Measurements from ENCODE around the gene MED14. TPM values are rescaled to one million over a fixed set of nuclear protein-coding genes. Genes with fewer than 3 reads are reported as not detected.

MED14 gene
- total RNA-seq, 1 experiment from 2014 or later = 39.9 TPM

DNA sequence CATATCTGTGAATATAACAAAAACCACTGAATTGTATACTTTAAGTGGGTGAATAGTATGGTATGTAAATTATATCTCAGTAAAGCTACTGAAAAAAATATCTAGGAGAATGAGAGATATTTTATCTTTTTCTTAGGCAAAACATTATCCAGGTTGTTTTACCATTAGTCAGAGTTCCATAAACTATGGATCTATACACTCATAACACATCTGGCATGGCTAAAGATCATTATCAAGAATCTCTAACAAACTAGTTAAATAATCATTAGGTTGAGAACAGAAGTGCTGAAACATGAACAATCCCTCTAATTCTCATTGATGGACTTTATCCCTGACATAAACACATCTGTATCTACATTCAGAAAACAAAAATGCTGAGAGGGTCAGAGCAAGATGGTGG, 15.6 kb downstream of the MED14 start:
- Histone ChIP-seq H3F3A (ENCODE audit: insufficient read depth, low read depth) (no peaks in the 10 kb centered on the region), H3K27ac (no peak overlapping the region), H3K4me2 (no peak overlapping the region), H3K4me3 (no peak overlapping the region), H3K36me3 (ENCODE audit: low read depth) (no peaks in the 10 kb centered on the region), H3K27me3 (ENCODE audit: insufficient read depth, low read depth) (no peaks in the 10 kb centered on the region), H2AFZ (no peak overlapping the region), H3K79me2 (ENCODE audit: low read depth) (no peaks in the 10 kb centered on the region), H3K9me2 (ENCODE audit: insufficient read depth) (no peaks in the 10 kb centered on the region), H3K9me3 (ENCODE audit: insufficient read depth, low read depth) (no peaks in the 10 kb centered on the region), H4K20me1 (ENCODE audit: insufficient read depth) (no peaks in the 10 kb centered on the region), H3K4me1 (replicated peaks; ENCODE audit: insufficient read depth) (no peaks in the 10 kb centered on the region)
- CTCF ChIA-PET = no interaction called here
- intact Hi-C loops (cut with micrococcal nuclease; ENCODE audit: unreplicated experiment) = no loop called here
- DNase-seq = no peak
- no peak for TF ChIP-seq EZH2 (IDR thresholded peaks at IDR 0.05; ENCODE audit: low read depth)
- TF ChIP-seq, protein P1, sequence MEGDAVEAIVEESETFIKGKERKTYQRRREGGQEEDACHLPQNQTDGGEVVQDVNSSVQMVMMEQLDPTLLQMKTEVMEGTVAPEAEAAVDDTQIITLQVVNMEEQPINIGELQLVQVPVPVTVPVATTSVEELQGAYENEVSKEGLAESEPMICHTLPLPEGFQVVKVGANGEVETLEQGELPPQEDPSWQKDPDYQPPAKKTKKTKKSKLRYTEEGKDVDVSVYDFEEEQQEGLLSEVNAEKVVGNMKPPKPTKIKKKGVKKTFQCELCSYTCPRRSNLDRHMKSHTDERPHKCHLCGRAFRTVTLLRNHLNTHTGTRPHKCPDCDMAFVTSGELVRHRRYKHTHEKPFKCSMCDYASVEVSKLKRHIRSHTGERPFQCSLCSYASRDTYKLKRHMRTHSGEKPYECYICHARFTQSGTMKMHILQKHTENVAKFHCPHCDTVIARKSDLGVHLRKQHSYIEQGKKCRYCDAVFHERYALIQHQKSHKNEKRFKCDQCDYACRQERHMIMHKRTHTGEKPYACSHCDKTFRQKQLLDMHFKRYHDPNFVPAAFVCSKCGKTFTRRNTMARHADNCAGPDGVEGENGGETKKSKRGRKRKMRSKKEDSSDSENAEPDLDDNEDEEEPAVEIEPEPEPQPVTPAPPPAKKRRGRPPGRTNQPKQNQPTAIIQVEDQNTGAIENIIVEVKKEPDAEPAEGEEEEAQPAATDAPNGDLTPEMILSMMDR (conservative IDR thresholded peaks at IDR 0.05) = no peak
- POLR2A ChIA-PET (ENCODE audit: unreplicated experiment) = interaction anchor here (0.5 kb wide), 1 partner anchor 365 kb away, joined by 4 read pairs; no protein-coding TSS in a partner anchor
- BruUV-seq (replicated peaks) = no TSS peak

GRCh38 chrX:40719218-40719617, 16.1 kb downstream of the MED14 start:
- TF ChIP-seq, protein P1 (conservative IDR thresholded peaks at IDR 0.05) = no peak
- no peak for TF ChIP-seq EZH2 (IDR thresholded peaks at IDR 0.05; ENCODE audit: low read depth)
- no peaks in the 10 kb centered on the region for H3K79me2 ChIP-seq (ENCODE audit: low read depth)
- no peaks in the 10 kb centered on the region for H3K27me3 ChIP-seq (ENCODE audit: insufficient read depth, low read depth)
- H3K9me3 ChIP-seq (ENCODE audit: insufficient read depth, low read depth) = no peaks in the 10 kb centered on the region
- H3K27ac ChIP-seq = no peak overlapping the region
- H3K9me2 ChIP-seq (ENCODE audit: insufficient read depth) = no peaks in the 10 kb centered on the region
- peak in 1 of 2 experiments; percentile 54 for DNase-seq
- H3K36me3 ChIP-seq (ENCODE audit: low read depth) = no peaks in the 10 kb centered on the region
- intact Hi-C loops (cut with micrococcal nuclease; ENCODE audit: unreplicated experiment) = no loop called here
- no peak overlapping the region for H2AFZ ChIP-seq
- no peaks in the 10 kb centered on the region for H3K4me1 ChIP-seq (replicated peaks; ENCODE audit: insufficient read depth)
- H4K20me1 ChIP-seq (ENCODE audit: insufficient read depth) = no peaks in the 10 kb centered on the region
- no peaks in the 10 kb centered on the region for H3F3A ChIP-seq (ENCODE audit: insufficient read depth, low read depth)
- H3K4me3 ChIP-seq = no peak overlapping the region
- CTCF ChIA-PET = interaction anchor here (0.7 kb wide), 1 partner anchor 193 kb away, joined by 4 read pairs; no protein-coding TSS in a partner anchor
- no peak overlapping the region for H3K4me2 ChIP-seq
- BruUV-seq (replicated peaks) = no TSS peak
- POLR2A ChIA-PET (ENCODE audit: unreplicated experiment) = interaction anchor here (0.5 kb wide), 1 partner anchor 366 kb away, joined by 4 read pairs; no protein-coding TSS in a partner anchor

DNA sequence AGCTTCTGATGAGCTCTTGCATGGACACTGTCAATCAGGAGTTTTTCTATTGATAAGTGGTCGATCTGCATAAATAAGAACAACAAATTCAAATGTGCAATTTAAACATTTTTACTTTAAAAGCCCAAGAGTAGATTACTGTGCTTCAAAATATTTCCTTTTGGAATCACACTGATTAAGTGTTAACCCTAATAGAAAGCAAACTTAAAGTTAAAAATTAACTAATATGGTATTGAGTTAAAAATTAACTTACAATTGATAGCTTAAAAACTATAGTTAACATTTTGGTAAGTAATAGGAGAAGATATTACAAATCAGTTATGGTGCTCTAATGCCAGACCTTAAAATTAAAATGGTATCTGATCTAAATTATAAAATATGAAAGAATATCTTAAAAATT, 25.9 kb downstream of the MED14 start:
- Histone ChIP-seq H3K36me3 (ENCODE audit: low read depth) (no peaks in the 10 kb centered on the region), H3K4me1 (replicated peaks; ENCODE audit: insufficient read depth) (no peaks in the 10 kb centered on the region), H3K4me2 (no peak overlapping the region), H3K4me3 (no peak overlapping the region), H3K79me2 (ENCODE audit: low read depth) (no peaks in the 10 kb centered on the region), H3K9me3 (ENCODE audit: insufficient read depth, low read depth) (no peaks in the 10 kb centered on the region), H3F3A (ENCODE audit: insufficient read depth, low read depth) (no peaks in the 10 kb centered on the region), H3K27me3 (ENCODE audit: insufficient read depth, low read depth) (no peaks in the 10 kb centered on the region), H3K9me2 (ENCODE audit: insufficient read depth) (no peaks in the 10 kb centered on the region), H3K27ac (no peak overlapping the region), H4K20me1 (ENCODE audit: insufficient read depth) (no peaks in the 10 kb centered on the region), H2AFZ (no peak overlapping the region)
- CTCF ChIA-PET = no interaction called here
- intact Hi-C loops (cut with micrococcal nuclease; ENCODE audit: unreplicated experiment) = no loop called here
- TF ChIP-seq, protein P1 (conservative IDR thresholded peaks at IDR 0.05) = no peak
- TF ChIP-seq EZH2 (IDR thresholded peaks at IDR 0.05; ENCODE audit: low read depth) = no peak
- POLR2A ChIA-PET (ENCODE audit: unreplicated experiment) = no interaction called here
- no TSS peak for BruUV-seq (replicated peaks)
- DNase-seq = no peak
